HEK293 (cell line): ENCODE data around the gene TMEM45A.

Experiments used
- TCF7L2 ChIP-seq: IDR thresholded peaks from 2 replicates; pipeline ENCODE4 v1.6.1; 2011; ENCODE audit warnings: low read depth, mild to moderate bottlenecking, inconsistent platforms, low read length, moderate library complexity, borderline replicate concordance
- YY1 ChIP-seq: fragments of 450-650 bp; formaldehyde crosslinking; IDR thresholded peaks from 2 replicates; pipeline ENCODE4 v1.5.1; 2018; ENCODE audit warnings: missing biosample characterization, missing genetic modification characterization
- ZBTB17 ChIP-seq: fragments of 450-650 bp; formaldehyde crosslinking; IDR thresholded peaks from 2 replicates; pipeline ENCODE4 v1.5.1; 2016; ENCODE audit warnings: missing biosample characterization, missing genetic modification characterization
- ZBTB20 ChIP-seq: fragments of 450-650 bp; formaldehyde crosslinking; IDR thresholded peaks from 2 replicates; pipeline ENCODE4 v1.5.1; 2016; ENCODE audit warnings: missing biosample characterization, missing genetic modification characterization
- ZNF169 ChIP-seq: fragments of 450-650 bp; formaldehyde crosslinking; IDR thresholded peaks from 2 replicates; pipeline ENCODE4 v1.5.1; 2016; ENCODE audit warnings: missing biosample characterization, missing genetic modification characterization
- ZNF335 ChIP-seq: fragments of 450-650 bp; formaldehyde crosslinking; conservative IDR thresholded peaks from 2 replicates; pipeline ENCODE4 v1.5.1; 2016; ENCODE audit warnings: missing biosample characterization, missing genetic modification characterization
- ZNF549 ChIP-seq: fragments of 450-650 bp; IDR thresholded peaks from 2 replicates; pipeline ENCODE4 v1.5.1; 2018; ENCODE audit warnings: missing biosample characterization, missing genetic modification characterization, mild to moderate bottlenecking, inconsistent platforms, moderate library complexity
- ZNF555 ChIP-seq: fragments of 450-650 bp; formaldehyde crosslinking; conservative IDR thresholded peaks from 2 replicates; pipeline ENCODE4 v1.5.1; 2017; ENCODE audit warnings: missing biosample characterization, mild to moderate bottlenecking, missing genetic modification characterization, inconsistent platforms
- ZNF792 ChIP-seq: fragments of 450-650 bp; formaldehyde crosslinking; IDR thresholded peaks from 2 replicates; pipeline ENCODE4 v1.5.1; 2016; ENCODE audit warnings: missing biosample characterization, missing genetic modification characterization
- ZSCAN16 ChIP-seq: fragments of 450-650 bp; formaldehyde crosslinking; IDR thresholded peaks from 2 replicates; pipeline ENCODE4 v1.5.1; 2016; ENCODE audit warnings: missing biosample characterization, missing genetic modification characterization
- TF ChIP-seq, protein P1 (sequence below): fragments of 450-650 bp; formaldehyde crosslinking; IDR thresholded peaks from 2 replicates; pipeline ENCODE4 v1.5.1; 2016; ENCODE audit warnings: missing biosample characterization, missing genetic modification characterization
- TF ChIP-seq, protein P2 (sequence below): fragments of 450-650 bp; formaldehyde crosslinking; IDR thresholded peaks from 2 replicates; pipeline ENCODE4 v1.5.1; 2016; ENCODE audit warnings: missing biosample characterization, missing genetic modification characterization
- TF ChIP-seq, protein P3 (sequence below): fragments of 450-650 bp; formaldehyde crosslinking; IDR thresholded peaks from 2 replicates; pipeline ENCODE4 v1.5.1; 2016; ENCODE audit warnings: missing biosample characterization, missing genetic modification characterization, low read depth

DNA sequence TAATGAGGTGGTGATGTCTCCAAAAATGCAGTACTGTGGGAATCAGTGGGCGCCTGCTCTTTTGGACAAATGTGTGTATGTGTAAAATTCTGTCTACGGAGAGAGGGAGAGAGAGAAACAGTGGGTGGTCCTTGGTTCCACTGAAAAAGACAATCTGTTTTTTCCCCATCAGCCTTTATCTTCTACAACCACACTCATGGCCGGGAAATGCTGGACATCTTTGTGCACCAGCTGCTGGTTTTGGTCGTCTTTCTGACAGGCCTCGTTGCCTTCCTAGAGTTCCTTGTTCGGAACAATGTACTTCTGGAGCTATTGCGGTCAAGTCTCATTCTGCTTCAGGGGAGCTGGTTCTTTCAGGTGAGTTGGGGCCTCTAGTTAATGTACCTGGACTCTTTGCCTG, 65.8 kb downstream of the TMEM45A start:
- TF ChIP-seq ZNF335 (tag by site-specific recombination) (no peak), YY1 (tag by site-specific recombination) (no peak), ZBTB17 (tag by site-specific recombination) (no peak), ZNF555 (no peak), ZBTB20 (tag by site-specific recombination) (no peak), ZNF549 (tag by site-specific recombination) (no peak), ZSCAN16 (tag by site-specific recombination) (no peak), ZNF169 (tag by site-specific recombination) (no peak), TCF7L2 (no peak), ZNF792 (tag by site-specific recombination) (no peak)
- TF ChIP-seq, protein P1, sequence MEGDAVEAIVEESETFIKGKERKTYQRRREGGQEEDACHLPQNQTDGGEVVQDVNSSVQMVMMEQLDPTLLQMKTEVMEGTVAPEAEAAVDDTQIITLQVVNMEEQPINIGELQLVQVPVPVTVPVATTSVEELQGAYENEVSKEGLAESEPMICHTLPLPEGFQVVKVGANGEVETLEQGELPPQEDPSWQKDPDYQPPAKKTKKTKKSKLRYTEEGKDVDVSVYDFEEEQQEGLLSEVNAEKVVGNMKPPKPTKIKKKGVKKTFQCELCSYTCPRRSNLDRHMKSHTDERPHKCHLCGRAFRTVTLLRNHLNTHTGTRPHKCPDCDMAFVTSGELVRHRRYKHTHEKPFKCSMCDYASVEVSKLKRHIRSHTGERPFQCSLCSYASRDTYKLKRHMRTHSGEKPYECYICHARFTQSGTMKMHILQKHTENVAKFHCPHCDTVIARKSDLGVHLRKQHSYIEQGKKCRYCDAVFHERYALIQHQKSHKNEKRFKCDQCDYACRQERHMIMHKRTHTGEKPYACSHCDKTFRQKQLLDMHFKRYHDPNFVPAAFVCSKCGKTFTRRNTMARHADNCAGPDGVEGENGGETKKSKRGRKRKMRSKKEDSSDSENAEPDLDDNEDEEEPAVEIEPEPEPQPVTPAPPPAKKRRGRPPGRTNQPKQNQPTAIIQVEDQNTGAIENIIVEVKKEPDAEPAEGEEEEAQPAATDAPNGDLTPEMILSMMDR (tag by site-specific recombination): no peak
- TF ChIP-seq, protein P2, sequence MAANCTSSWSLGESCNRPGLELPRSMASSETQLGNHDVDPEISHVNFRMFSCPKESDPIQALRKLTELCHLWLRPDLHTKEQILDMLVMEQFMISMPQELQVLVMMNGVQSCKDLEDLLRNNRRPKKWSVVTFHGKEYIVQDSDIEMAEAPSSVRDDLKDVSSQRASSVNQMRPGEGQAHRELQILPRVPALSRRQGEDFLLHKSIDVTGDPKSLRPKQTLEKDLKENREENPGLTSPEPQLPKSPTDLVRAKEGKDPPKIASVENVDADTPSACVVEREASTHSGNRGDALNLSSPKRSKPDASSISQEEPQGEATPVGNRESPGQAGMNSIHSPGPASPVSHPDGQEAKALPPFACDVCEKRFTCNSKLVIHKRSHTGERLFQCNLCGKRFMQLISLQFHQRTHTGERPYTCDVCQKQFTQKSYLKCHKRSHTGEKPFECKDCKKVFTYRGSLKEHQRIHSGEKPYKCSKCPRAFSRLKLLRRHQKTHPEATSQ: no peak
- TF ChIP-seq, protein P3, sequence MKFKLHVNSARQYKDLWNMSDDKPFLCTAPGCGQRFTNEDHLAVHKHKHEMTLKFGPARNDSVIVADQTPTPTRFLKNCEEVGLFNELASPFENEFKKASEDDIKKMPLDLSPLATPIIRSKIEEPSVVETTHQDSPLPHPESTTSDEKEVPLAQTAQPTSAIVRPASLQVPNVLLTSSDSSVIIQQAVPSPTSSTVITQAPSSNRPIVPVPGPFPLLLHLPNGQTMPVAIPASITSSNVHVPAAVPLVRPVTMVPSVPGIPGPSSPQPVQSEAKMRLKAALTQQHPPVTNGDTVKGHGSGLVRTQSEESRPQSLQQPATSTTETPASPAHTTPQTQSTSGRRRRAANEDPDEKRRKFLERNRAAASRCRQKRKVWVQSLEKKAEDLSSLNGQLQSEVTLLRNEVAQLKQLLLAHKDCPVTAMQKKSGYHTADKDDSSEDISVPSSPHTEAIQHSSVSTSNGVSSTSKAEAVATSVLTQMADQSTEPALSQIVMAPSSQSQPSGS: no peak
